ENCODE data around the gene SETD1B.

Gene SETD1B

DNA sequence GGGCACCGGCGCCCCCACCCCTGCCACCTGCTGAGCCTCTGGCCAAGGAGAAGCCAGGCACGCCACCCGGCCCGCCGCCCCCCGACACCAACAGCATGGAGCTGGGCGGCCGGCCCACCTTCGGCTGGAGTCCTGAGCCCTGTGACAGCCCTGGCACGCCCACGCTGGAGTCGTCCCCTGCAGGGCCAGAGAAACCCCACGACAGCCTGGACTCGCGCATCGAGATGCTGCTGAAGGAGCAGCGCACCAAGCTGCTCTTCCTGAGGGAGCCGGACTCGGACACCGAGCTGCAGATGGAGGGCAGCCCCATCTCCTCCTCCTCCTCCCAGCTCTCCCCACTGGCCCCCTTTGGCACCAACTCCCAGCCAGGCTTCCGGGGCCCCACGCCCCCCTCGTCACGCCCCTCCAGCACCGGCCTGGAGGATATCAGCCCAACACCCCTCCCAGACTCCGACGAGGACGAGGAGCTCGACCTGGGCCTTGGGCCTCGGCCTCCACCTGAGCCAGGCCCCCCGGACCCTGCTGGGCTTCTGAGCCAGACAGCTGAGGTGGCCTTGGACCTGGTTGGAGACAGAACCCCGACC, 6.5 kb downstream of the SETD1B start:
- DNase-seq = no peak

DNA sequence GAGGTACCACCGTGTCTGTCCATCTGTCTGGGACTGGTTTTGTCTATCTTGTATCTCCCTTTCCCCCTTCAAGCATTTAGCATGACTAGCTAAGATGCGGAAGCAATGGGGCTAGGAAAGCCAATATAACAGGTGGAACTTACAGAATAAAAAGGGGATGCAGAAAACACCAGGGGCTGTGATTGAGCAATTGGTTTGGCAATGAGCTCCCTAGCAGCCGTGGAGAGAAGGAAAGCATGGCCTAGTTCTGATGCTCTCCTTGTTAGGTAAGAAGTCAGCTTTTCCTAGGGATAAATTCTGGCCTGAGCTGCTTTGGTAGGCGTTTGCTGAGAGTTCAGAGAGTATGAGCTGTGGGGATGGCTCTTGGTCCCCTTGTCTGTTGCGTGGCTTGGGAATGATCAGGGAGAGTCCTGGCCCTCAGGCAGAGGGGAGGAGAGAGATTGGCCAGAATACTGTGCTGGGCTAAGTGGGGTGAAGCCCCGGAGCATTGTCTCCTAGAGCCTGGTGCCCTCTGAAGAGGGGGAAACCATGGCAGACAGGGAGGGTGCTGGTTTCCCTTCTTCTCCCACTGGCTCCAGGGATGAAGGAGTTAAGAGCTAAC, 7.1 kb downstream of the SETD1B start:
- DNase-seq = no peak

DNA sequence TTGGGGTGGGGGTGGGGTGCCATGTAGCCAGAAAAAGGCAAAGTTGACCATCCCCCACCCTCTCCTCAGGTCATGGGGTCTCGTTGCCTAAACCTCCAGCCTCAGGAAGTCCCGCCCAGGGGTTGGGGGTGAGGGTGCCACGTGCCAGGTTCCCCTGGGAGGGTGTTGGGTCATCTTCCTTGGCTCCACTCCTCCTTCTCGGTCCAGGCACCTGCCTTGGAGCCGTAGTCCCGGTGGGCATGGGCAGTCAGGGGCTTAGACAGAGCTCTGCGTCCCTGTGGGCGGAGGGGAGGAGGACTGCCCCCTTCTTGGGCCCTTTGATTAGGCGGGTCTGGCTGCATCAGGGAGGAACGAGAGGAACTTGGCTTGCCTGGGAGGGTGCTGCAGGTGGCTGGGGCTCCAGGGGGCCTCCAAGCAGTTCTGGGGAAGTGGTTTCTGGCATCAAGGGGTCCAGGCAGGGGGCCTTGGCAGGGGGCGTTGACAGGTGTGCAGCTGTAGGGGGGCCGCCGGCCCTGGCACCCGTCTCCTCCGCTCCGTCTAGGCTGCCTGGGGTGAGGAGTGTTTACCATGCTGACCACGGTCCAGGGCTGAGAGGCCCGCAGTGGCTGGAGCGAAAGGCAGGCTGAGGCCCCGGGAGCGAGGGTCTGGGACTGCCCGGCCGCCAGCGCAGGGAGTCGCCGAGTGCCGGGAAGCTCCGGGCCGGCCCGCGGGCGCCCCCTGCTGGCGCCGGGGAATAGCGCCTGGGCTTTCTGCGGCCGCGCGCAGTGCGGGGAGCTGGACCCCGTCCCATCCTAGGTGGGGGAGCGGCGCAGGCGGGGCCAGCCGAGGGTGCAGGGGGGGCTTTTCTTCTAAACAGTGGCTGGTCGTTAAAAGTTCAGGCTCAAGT, 7.9 kb downstream of the SETD1B start:
- DNase-seq = peak; percentile 71

DNA sequence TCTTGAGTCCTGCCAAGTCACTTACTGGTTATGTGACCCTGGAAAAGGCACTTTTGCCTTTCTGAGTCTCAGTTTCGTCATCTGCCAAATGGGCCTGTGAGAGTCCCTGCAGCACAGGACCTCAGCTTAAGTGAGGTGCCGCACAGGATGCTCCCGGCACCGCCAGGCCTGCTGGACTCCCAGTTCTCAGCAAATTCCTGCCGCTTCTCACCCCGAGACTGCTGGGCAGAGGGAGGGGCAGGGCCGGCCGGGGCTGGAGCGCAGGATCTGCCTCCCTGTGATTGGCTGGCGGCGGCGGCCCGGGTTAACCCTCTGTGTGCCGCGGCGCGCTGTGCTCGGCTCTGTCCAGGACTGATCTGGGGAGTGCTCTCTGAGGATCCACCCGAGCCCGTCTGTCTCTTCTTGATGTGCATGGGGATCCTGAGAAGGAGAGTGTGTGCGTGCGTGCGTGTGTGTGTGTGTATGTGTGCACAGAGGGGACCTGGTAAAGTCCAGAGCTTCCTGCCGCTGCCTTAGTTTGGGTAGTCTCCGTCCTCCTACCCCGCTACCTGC, 8.6 kb downstream of the SETD1B start:
- DNase-seq = peak; percentile 47

DNA sequence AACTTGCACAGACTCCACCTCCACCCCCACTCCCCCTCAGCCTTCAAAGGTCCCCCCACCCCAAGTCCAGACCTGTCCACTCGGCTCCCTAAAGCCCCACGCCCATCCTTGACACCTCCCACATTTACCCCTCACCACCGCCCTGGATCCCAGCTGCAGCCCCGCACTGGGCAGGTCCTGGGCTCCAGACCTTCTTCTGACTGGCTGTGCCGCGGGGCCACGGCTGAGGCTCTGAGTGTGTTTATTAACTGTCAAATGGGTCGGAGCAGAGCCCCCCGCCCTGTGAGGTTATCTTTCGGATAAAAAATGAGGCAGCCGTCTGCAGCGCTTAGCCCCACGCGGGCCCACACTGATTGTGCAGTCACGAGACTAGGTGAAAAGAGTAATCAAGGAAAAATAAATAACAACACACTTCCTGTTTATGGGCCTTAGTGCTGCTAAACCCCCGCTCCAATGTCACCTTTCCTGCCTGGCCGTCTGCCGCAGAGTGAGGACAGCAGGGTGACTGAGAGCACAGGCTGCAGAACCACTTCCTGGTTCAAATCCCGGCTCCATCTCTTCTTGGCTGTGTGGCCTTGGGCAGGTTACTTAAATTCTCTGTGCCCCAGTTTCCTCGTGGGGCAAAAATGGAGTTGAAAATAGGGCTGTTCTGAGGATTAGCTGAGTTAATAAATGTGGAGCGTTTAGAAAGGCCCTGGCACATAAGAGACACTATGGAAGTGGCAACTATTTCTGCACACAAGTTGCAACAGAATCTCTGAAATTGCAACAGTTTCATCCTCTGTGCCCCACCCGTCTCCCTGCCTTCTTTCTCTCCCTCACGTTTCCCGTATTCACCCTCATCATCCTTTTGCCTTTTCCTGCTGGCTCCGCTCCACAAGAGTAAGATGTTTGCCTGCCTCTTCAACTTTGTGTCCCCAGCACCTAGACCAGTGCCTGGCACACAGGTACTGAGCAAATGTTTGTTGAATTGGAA, 9.4 kb downstream of the SETD1B start:
- no peak for DNase-seq

DNA sequence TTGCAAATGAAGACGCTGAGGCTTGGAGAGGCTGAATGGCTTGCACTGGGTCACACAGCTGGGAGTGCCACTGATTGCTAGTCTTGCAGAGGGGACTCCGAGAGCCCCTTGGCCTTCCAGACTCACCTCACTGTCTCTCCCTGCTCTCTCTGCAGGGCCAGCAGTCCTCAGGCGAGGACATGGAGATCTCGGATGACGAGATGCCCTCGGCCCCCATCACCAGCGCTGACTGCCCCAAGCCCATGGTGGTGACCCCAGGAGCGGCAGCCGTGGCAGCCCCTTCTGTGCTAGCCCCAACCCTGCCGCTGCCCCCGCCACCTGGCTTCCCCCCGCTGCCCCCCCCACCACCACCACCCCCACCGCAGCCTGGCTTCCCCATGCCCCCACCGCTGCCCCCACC, 10.1 kb downstream of the SETD1B start:
- DNase-seq = no peak

DNA sequence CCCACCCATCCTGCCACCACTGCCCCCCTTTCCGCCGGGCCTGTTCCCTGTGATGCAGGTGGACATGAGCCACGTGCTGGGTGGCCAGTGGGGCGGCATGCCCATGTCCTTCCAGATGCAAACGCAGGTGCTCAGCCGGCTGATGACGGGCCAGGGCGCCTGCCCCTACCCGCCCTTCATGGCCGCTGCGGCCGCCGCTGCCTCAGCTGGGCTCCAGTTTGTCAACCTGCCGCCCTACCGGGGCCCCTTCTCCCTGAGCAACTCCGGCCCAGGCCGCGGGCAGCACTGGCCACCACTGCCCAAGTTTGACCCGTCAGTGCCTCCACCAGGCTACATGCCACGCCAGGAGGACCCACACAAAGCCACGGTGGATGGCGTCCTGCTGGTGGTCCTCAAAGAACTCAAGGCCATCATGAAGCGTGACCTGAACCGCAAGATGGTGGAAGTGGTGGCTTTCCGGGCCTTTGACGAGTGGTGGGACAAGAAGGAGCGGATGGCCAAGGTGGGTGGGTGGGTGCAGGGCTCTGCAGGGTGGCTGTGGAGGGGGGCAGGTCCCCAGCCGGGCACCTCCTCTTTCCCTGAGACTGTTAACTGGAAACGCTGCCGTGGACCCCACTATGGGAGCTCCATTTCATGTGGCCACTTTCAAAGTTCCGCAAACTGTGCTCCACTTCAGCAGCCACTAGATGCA, 10.8 kb downstream of the SETD1B start:
- DNase-seq = no peak

DNA sequence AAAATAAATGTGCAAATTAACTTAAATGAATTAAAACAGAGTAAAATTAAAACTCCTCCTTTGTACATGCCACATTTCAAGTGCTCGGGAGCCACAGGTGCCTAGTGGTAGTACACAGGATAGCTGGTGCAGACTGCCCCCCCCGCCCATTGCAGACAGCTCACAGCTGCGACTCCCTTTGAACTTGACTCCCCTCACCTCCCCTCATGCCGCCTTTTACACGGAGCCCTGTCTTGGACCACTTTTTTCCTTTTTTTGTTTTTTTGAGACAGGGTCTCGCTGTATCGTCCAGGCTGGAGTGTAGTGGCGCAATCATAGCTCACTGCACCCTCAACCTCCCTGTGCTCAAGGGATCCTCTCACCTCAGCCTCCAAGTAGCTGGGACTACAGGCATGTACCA, 11.5 kb downstream of the SETD1B start:
- no peak for DNase-seq

DNA sequence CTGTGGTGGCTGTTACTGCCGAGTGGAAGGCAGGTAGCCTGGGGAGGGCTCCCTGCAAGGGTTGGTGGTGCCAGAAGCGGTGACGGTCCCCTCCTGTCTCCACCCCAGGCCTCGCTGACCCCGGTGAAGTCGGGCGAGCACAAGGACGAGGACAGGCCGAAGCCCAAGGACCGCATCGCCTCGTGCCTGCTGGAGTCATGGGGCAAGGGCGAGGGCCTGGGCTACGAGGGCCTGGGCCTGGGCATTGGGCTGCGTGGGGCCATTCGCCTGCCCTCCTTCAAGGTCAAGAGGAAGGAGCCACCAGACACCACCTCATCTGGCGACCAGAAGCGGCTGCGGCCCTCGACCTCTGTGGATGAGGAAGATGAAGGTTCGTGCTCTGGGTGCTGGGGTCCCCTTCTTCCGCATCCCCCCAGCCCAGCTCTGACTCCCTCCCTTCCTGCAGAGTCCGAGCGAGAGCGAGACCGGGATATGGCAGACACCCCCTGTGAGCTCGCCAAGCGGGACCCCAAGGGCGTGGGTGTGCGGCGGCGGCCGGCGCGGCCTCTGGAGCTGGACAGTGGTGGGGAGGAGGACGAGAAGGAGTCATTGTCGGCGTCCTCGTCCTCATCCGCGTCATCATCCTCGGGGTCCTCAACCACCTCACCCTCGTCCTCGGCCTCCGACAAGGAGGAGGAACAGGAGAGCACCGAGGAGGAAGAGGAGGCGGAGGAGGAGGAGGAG, 13.3 kb downstream of the SETD1B start:
- DNase-seq = no peak

DNA sequence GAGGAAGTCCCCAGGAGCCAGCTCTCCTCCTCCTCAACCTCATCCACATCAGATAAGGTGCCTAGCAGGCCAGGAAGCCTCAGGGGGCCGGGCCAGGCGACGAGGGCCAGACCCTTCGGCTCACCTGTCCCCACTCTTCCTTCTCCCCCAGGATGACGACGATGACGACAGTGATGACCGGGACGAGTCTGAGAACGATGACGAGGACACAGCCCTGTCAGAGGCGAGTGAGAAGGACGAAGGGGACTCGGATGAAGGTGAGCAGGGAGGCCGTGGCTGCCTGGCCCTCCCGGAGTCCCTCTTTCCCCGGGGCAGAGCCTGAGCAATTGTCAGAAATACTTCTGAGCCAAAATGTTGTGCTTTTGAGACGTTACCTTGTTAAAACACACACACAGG, 13.8 kb downstream of the SETD1B start:
- DNase-seq = no peak

DNA sequence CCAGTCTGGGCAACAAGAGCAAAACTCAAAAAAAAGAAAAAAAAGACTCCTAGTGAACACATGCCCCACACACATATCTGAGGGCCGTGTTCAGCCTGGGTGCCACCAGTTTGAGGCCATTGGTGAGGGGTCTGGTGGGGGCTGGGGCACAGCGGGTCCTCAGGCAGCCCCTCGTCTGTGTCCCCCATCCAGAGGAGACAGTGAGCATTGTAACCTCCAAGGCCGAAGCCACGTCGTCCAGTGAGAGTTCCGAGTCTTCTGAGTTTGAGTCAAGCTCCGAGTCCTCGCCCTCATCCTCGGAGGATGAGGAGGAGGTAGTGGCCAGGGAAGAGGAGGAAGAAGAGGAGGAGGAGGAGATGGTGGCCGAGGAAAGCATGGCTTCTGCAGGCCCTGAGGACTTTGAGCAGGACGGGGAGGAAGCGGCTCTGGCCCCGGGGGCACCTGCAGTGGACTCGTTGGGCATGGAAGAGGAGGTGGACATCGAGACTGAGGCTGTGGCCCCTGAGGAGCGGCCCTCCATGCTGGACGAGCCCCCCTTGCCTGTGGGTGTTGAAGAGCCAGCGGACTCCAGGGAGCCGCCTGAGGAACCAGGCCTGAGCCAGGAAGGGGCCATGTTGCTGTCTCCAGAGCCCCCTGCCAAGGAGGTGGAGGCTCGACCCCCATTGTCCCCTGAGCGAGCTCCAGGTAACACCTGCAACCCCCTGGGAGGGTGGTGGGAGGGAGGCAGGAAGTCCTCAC, 15.6 kb downstream of the SETD1B start:
- DNase-seq = no peak

DNA sequence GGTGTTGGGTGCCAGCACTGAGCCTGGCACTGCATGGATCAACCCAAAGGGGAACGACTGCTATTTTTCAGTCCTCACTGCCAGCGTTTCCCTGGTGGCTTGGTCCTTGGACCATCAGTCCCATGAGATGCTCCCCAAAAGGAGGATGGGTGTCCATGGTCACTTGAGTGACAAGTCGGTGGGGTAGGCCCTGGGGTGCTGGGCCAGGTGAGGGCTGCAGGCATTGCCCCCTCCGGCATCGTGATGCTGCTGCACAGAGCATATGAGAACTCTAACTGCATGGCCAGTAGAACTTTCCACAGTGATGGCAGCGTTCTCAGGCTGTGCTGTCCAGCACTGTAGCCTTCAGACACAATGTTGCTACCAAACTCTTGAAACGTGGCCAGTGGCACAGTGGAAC, 16.2 kb downstream of the SETD1B start:
- DNase-seq = no peak

DNA sequence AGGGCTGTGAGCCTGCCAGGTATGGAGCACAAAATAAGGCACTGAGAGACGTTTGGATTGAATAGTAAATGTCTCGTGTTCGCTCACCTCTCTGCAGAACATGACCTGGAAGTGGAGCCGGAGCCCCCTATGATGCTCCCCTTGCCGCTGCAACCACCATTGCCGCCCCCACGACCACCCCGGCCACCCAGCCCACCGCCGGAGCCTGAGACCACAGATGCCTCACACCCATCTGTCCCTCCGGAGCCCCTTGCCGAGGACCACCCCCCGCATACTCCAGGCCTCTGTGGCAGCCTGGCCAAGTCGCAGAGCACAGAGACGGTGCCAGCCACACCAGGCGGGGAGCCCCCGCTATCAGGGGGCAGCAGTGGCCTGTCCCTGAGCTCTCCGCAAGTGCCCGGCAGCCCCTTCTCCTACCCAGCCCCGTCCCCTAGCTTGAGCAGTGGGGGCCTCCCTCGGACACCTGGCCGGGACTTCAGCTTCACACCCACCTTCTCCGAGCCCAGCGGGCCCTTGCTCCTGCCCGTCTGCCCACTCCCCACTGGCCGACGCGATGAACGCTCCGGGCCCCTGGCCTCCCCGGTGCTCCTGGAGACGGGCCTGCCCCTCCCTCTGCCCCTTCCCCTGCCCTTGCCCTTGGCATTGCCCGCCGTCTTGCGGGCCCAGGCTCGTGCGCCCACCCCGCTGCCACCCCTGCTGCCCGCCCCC, 18.7 kb downstream of the SETD1B start:
- DNase-seq = no peak

DNA sequence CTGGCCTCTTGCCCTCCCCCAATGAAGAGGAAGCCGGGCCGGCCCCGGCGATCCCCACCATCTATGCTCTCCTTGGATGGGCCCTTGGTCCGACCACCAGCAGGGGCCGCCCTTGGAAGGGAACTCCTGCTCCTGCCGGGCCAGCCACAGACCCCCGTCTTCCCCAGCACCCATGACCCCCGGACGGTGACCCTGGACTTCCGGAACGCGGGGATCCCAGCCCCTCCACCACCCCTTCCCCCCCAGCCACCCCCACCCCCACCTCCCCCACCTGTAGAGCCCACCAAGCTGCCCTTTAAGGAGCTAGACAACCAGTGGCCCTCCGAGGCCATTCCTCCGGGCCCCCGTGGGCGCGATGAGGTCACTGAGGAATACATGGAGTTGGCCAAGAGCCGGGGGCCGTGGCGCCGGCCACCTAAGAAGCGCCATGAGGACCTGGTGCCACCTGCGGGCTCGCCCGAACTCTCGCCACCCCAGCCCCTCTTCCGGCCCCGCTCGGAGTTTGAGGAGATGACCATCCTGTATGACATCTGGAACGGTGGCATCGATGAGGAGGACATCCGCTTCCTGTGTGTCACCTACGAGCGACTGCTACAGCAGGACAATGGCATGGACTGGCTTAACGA, 19.4 kb downstream of the SETD1B start:
- DNase-seq = no peak

DNA sequence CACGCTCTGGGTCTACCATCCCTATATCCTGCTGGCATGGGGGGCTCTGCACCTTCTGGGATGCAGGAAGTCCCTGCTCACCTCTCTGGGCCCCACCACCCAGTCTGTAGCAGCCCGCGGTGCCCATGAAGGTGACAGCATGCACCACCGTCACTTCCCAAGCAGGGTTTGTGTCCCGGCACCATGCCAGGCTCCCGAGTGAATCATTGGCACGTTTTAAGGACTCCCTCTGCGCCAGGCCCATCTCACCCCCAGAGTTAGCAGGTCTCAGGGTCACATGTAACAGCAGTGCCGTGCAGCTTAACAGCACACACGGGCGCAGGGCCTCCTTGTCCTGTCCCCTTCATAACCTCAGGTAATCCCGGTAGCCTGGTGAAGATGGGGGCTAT, 19.9 kb downstream of the SETD1B start:
- no peak for DNase-seq

DNA sequence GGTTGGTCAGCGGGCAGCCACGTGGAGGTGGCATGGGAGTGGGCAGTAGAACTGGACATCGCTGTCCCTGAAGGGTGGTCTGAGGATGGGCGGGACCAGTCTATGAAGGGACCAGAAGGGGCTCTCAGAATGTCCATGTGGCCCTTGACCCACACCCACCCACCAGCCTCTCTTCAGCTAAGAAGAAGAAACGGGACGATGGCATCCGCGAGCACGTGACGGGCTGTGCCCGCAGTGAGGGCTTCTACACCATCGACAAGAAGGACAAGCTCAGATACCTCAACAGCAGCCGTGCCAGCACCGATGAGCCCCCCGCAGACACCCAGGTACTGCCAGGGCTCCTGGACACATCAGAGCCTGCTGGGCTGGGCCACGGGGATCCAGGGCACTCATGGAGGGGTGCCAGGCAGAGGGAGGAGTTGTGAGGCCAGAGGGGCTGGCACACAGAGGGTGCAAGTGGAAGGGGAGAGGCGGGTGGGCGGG, 21.3 kb downstream of the SETD1B start:
- no peak for DNase-seq

DNA sequence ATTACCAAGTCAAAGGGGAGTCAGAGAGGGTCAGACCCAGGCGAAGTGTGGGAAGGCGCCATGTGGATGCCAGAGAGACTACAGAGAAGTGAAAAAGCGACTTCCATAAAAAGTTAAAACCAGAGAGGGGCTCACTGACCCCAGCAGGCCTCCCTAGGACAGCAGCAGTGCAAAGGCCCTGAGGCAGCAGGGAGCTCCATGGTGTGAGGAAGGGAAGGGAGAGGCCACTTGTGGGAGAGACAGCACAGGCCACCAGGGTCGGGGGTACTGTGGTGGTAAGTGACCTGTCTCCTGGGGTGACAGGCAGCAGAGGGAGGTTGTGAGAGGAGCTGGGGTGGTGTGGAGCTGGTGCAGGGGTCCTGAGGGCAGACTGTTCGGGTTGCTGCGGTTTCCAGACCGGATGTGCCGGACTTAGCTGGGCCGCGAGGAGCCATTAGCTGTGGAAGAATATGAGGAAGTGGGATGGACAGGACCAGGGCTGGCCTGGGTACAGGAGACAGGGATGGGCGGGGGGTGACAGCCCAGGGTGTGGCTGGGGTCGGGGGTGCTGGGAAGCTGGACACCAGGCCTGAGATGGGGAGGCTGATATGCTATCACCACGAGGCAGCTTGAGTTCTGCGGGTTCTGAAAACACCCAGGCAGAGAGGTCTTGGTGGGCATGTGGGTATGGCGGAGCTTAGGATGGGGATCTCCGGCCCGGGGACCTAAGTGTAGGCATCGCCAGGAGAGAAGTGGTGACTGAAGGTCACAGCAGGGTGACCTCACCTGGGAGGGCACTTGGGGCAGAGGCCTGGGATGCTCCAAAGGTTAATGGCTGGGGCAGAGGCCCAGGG, 22.7 kb downstream of the SETD1B start:
- DNase-seq = no peak

DNA sequence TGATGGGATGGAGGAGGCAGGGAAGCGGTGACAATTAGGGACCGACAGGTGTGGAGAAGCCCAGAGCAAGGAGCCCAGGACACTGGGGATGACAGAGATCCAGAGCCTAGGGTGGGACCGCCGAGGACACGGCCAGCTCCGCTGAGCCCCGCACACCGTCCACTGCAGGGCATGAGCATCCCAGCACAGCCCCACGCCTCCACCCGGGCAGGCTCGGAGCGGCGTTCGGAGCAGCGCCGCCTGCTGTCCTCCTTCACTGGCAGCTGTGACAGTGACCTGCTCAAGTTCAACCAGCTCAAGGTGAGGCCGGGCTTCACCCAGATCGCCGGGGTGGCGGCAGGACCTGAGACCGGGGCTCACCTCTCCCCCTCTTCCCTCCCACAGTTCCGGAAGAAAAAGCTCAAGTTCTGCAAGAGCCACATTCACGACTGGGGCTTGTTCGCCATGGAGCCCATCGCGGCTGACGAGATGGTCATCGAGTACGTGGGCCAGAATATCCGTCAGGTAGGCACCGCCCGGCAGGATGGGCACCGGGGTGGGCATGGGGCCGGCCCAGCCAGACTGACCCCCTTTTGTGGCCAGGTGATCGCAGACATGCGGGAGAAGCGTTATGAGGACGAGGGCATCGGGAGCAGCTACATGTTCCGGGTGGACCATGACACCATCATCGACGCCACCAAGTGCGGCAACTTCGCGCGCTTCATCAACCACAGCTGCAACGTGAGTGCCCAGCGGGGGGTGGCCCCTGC, 23.7 kb downstream of the SETD1B start:
- DNase-seq = no peak
